HEK293 (cell line): ENCODE measurements around the gene DLL1.
A peak's percentile ranks its signal among the peaks of the same experiment; 100 is the strongest.

Experiments used
- HOXA7 ChIP-seq: sonication (generic); formaldehyde crosslinking; IDR thresholded peaks from 2 replicates; pipeline ENCODE4 v1.8.1; 2022; ENCODE audit warnings: missing genetic modification reagents, borderline replicate concordance
- MYNN ChIP-seq: fragments of 450-650 bp; formaldehyde crosslinking; IDR thresholded peaks from 2 replicates; pipeline ENCODE4 v1.5.1; 2016; ENCODE audit warnings: missing biosample characterization, missing genetic modification characterization, borderline replicate concordance
- ZNF169 ChIP-seq: fragments of 450-650 bp; formaldehyde crosslinking; IDR thresholded peaks from 2 replicates; pipeline ENCODE4 v1.5.1; 2016; ENCODE audit warnings: missing biosample characterization, missing genetic modification characterization
- ZNF777 ChIP-seq: fragments of 450-650 bp; formaldehyde crosslinking; IDR thresholded peaks from 2 replicates; pipeline ENCODE4 v1.5.1; 2017; ENCODE audit warnings: missing biosample characterization, missing genetic modification characterization, borderline replicate concordance
- TF ChIP-seq, protein P1 (sequence below): fragments of 450-650 bp; formaldehyde crosslinking; IDR thresholded peaks from 2 replicates; pipeline ENCODE4 v1.5.1; 2016; ENCODE audit warnings: missing biosample characterization, missing genetic modification characterization
- TF ChIP-seq, protein P2 (sequence below): fragments of 450-650 bp; formaldehyde crosslinking; optimal IDR thresholded peaks from 2 replicates; pipeline ENCODE3; 2016; ENCODE audit warnings: missing biosample characterization, mild to moderate bottlenecking, missing genetic modification characterization
- TF ChIP-seq, protein P3 (sequence below): fragments of 450-650 bp; formaldehyde crosslinking; conservative IDR thresholded peaks from 2 replicates; pipeline ENCODE4 v1.5.1; 2016; ENCODE audit warnings: low read depth, missing biosample characterization, missing genetic modification characterization
- TF ChIP-seq, protein P4 (sequence below): fragments of 450-650 bp; formaldehyde crosslinking; IDR thresholded peaks from 2 replicates; pipeline ENCODE4 v1.5.1; 2016; ENCODE audit warnings: missing biosample characterization, missing genetic modification characterization, borderline replicate concordance

DNA sequence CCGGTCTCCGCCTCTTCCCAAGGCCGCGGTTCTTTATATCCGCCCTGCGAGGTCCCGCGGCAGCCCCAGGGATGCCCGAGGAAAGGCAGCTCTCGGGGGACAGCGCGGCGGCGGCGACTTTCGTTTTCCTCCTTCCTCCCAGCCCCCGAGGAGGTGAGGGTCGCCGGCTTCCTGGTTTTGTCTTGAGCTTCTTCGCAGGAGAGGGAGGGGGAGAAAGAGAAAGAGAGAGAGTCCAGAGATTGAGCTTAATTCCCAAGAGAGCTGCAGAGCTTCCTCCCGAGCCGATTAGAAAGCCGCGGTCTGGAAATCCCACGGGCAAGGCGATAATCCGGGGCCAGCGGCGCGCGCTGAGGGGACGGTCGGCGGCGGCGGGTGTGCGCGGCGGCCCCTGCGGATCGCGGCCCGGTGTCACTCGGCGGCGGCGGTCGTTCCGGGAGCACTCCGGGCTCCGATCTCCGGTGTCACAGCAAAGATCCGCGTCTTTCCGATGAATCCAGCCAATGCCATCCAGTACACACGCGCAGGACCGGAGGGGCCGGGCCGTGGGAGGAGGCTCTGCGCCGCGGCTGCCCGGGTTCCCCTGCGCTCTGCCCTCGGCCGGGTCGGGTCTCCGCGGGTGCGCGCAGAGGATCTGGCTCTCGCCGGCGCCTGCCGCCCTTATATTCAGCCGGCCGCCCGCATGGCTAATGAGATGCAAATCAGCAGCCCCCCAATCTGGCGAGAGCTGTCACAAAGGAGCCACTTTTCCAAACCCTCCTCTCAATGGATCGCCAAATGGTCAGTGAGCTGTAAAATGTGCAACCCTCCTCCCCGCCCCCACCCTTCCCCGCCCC lies at the start of gene DLL1:
- TF ChIP-seq, protein P1, sequence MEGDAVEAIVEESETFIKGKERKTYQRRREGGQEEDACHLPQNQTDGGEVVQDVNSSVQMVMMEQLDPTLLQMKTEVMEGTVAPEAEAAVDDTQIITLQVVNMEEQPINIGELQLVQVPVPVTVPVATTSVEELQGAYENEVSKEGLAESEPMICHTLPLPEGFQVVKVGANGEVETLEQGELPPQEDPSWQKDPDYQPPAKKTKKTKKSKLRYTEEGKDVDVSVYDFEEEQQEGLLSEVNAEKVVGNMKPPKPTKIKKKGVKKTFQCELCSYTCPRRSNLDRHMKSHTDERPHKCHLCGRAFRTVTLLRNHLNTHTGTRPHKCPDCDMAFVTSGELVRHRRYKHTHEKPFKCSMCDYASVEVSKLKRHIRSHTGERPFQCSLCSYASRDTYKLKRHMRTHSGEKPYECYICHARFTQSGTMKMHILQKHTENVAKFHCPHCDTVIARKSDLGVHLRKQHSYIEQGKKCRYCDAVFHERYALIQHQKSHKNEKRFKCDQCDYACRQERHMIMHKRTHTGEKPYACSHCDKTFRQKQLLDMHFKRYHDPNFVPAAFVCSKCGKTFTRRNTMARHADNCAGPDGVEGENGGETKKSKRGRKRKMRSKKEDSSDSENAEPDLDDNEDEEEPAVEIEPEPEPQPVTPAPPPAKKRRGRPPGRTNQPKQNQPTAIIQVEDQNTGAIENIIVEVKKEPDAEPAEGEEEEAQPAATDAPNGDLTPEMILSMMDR (tag by site-specific recombination): no peak
- TF ChIP-seq MYNN (tag by site-specific recombination) (no peak), ZNF777 (tag by site-specific recombination) (no peak), ZNF169 (no peak), HOXA7 (no peak)
- TF ChIP-seq, protein P2, sequence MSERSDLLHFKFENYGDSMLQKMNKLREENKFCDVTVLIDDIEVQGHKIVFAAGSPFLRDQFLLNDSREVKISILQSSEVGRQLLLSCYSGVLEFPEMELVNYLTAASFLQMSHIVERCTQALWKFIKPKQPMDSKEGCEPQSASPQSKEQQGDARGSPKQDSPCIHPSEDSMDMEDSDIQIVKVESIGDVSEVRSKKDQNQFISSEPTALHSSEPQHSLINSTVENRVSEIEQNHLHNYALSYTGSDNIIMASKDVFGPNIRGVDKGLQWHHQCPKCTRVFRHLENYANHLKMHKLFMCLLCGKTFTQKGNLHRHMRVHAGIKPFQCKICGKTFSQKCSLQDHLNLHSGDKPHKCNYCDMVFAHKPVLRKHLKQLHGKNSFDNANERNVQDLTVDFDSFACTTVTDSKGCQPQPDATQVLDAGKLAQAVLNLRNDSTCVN: peak; percentile 80
- TF ChIP-seq, protein P3, sequence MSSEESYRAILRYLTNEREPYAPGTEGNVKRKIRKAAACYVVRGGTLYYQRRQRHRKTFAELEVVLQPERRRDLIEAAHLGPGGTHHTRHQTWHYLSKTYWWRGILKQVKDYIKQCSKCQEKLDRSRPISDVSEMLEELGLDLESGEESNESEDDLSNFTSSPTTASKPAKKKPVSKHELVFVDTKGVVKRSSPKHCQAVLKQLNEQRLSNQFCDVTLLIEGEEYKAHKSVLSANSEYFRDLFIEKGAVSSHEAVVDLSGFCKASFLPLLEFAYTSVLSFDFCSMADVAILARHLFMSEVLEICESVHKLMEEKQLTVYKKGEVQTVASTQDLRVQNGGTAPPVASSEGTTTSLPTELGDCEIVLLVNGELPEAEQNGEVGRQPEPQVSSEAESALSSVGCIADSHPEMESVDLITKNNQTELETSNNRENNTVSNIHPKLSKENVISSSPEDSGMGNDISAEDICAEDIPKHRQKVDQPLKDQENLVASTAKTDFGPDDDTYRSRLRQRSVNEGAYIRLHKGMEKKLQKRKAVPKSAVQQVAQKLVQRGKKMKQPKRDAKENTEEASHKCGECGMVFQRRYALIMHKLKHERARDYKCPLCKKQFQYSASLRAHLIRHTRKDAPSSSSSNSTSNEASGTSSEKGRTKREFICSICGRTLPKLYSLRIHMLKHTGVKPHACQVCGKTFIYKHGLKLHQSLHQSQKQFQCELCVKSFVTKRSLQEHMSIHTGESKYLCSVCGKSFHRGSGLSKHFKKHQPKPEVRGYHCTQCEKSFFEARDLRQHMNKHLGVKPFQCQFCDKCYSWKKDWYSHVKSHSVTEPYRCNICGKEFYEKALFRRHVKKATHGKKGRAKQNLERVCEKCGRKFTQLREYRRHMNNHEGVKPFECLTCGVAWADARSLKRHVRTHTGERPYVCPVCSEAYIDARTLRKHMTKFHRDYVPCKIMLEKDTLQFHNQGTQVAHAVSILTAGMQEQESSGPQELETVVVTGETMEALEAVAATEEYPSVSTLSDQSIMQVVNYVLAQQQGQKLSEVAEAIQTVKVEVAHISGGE (tag by site-specific recombination): peak; percentile 81
- TF ChIP-seq, protein P4, sequence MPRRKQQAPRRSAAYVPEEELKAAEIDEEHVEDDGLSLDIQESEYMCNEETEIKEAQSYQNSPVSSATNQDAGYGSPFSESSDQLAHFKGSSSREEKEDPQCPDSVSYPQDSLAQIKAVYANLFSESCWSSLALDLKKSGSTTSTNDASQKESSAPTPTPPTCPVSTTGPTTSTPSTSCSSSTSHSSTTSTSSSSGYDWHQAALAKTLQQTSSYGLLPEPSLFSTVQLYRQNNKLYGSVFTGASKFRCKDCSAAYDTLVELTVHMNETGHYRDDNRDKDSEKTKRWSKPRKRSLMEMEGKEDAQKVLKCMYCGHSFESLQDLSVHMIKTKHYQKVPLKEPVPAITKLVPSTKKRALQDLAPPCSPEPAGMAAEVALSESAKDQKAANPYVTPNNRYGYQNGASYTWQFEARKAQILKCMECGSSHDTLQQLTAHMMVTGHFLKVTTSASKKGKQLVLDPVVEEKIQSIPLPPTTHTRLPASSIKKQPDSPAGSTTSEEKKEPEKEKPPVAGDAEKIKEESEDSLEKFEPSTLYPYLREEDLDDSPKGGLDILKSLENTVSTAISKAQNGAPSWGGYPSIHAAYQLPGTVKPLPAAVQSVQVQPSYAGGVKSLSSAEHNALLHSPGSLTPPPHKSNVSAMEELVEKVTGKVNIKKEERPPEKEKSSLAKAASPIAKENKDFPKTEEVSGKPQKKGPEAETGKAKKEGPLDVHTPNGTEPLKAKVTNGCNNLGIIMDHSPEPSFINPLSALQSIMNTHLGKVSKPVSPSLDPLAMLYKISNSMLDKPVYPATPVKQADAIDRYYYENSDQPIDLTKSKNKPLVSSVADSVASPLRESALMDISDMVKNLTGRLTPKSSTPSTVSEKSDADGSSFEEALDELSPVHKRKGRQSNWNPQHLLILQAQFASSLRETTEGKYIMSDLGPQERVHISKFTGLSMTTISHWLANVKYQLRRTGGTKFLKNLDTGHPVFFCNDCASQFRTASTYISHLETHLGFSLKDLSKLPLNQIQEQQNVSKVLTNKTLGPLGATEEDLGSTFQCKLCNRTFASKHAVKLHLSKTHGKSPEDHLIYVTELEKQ: no peak
